ENCODE measurements around the gene FAM234A.
"Not testable (repeated sequence)": the region's sequence is repeated elsewhere in the genome, so short reads cannot be mapped to it uniquely, and the experiment has no call there.

The FAM234A gene

DNA sequence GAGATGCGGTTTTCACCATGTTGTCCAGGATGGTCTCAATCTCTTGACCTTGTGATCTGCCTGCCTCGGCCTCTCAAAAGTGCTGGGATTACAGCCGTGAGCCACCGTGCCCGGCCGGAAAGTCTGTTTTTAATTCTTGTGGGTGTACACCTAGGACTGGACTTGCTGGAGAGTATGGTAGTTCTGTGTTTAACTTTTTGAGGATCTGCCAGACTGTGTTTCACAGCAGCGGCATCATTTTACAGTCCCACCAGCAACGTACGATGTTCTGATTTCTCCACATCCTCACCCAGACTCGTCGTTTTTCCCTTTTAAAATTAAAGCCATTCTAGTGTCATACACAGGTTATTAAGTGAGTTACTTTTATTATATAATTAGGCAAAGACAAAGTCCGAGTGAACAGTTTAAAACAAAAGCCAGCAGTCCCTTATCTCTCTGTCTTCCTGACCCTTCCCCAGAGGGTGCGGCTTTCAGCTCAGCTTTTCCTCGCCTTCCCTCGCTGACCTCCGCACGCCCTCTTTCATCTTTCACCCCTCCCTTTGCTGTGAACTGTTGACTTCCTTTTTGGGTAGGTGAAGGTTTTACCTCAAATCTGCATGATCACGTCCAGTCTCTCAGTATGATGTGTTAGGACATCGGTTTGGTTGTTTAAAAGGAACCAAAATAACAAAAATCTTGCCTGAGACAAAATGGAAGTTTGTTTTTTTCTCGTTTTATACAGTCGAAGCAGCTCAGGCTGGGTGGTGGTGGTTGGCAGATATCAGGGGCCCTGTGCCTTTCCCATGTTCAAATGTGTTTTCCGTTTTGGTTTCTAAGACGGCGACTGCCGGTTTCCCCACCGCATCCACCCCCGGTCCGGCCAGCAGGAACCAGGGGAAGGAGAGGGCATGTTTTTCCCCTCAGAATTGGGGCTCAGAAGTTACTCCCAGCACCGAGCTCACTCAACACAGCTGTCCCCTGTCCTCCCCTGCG is 18.0 kb downstream of the FAM234A start:
- DNase-seq (ENCODE audit: low spot score) = peak; percentile 69
- in situ Hi-C loops (cut with MboI; ENCODE audit: low pct_unique_long_range_greater_than_20kb, low sequenced_read_pairs, unreplicated experiment) = no loop called here
- TF ChIP-seq, protein P1, sequence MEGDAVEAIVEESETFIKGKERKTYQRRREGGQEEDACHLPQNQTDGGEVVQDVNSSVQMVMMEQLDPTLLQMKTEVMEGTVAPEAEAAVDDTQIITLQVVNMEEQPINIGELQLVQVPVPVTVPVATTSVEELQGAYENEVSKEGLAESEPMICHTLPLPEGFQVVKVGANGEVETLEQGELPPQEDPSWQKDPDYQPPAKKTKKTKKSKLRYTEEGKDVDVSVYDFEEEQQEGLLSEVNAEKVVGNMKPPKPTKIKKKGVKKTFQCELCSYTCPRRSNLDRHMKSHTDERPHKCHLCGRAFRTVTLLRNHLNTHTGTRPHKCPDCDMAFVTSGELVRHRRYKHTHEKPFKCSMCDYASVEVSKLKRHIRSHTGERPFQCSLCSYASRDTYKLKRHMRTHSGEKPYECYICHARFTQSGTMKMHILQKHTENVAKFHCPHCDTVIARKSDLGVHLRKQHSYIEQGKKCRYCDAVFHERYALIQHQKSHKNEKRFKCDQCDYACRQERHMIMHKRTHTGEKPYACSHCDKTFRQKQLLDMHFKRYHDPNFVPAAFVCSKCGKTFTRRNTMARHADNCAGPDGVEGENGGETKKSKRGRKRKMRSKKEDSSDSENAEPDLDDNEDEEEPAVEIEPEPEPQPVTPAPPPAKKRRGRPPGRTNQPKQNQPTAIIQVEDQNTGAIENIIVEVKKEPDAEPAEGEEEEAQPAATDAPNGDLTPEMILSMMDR (IDR thresholded peaks at IDR 0.05; ENCODE audit: extremely low read depth, insufficient read depth, missing control alignments) = no peak

- in situ Hi-C loops (cut with MboI; ENCODE audit: low pct_unique_long_range_greater_than_20kb, low sequenced_read_pairs, unreplicated experiment) = no loop called here
- no peak for DNase-seq (ENCODE audit: low spot score)
- TF ChIP-seq, protein P1 (IDR thresholded peaks at IDR 0.05; ENCODE audit: extremely low read depth, insufficient read depth, missing control alignments) = no peak
Measured at GRCh38 chr16:253833-254232, 19.2 kb downstream of the FAM234A start.

DNA sequence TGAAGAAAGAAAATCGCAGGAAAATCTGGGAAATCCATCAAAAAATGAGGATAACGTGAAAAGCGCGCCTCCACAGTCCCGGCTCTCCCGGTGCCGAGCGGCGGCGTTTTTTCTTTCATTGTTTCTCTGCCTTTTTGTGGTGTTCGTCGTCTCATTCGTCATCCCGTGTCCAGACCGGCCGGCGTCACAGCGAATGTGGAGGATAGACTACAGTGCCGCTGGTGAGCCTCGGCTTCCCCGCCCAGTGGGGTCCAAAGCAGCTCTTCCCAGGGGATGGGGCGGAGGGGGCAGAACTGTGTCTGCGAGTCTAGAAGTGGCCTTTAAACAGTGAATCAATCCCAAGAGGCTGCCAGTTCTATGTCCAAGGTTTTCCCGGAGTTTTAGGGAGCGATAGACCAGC is 19.8 kb downstream of the FAM234A start:
- TF ChIP-seq, protein P1 (IDR thresholded peaks at IDR 0.05; ENCODE audit: extremely low read depth, insufficient read depth, missing control alignments) = no peak
- in situ Hi-C loops (cut with MboI; ENCODE audit: low pct_unique_long_range_greater_than_20kb, low sequenced_read_pairs, unreplicated experiment) = no loop called here
- no peak for DNase-seq (ENCODE audit: low spot score)

DNA sequence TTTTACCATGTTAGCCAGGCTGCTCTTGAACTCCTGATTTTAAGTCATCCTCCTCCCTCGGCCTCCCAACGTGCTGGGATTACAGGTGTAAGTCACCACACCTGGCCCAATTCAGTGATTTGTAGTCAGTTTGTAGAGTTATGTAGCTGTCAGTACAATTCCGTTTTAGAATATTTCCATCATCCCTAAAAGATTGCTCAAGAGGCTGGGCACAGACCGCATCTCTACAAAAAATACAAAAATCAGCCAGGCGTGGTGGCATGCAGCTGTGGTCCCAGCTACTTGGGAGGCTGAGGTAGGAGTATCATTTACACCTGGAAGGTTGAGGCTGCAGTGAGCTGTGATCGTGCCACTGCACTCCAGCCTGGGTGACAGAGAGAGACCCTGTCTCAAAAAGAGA is 20.6 kb downstream of the FAM234A start:
- TF ChIP-seq, protein P1 (IDR thresholded peaks at IDR 0.05; ENCODE audit: extremely low read depth, insufficient read depth, missing control alignments) = no peak
- in situ Hi-C loops (cut with MboI; ENCODE audit: low pct_unique_long_range_greater_than_20kb, low sequenced_read_pairs, unreplicated experiment) = no loop called here

DNA sequence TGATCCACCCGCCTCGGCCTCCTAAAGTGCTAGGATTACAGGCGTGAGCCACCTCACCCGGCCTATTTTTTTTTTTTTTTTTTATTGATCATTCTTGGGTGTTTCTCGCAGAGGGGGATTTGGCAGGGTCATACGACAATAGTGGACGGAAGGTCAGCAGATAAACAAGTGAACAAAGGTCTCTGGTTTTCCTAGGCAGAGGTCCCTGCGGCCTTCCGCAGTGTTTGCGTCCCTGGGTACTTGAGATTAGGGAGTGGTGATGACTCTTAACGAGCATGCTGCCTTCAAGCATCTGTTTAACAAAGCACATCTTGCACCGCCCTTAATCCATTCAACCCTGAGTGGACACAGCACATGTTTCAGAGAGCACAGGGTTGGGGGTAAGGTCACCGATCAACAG is 23.5 kb downstream of the FAM234A start:
- in situ Hi-C loops (cut with MboI; ENCODE audit: low pct_unique_long_range_greater_than_20kb, low sequenced_read_pairs, unreplicated experiment); DNase-seq (ENCODE audit: low spot score): not testable (repeated sequence)

More for the DNA sequence above, 20.6 kb downstream of the FAM234A start:
- no peak for DNase-seq (ENCODE audit: low spot score)

GRCh38 chr16:259226-259625 is 24.6 kb downstream of the FAM234A start:
- no peak for DNase-seq (ENCODE audit: low spot score)
- TF ChIP-seq, protein P1 (IDR thresholded peaks at IDR 0.05; ENCODE audit: extremely low read depth, insufficient read depth, missing control alignments) = no peak
- in situ Hi-C loops (cut with MboI; ENCODE audit: low pct_unique_long_range_greater_than_20kb, low sequenced_read_pairs, unreplicated experiment) = no loop called here

GRCh38 chr16:259814-260253 is 25.2 kb downstream of the FAM234A start:
- in situ Hi-C loops (cut with MboI; ENCODE audit: low pct_unique_long_range_greater_than_20kb, low sequenced_read_pairs, unreplicated experiment) = no loop called here
- TF ChIP-seq, protein P1 (IDR thresholded peaks at IDR 0.05; ENCODE audit: extremely low read depth, insufficient read depth, missing control alignments) = no peak
- no peak for DNase-seq (ENCODE audit: low spot score)
